B cell (primary cell): ENCODE results near the gene COL4A5. TPM values are rescaled to one million over a fixed set of nuclear protein-coding genes. Genes with fewer than 3 reads are reported as not detected.

ENCODE experiments used
- ATAC-seq: fragments of 200-7000 bp; cut with Tn5 transposase; one replicate; pipeline ENCODE4 v1.10.0; 2021; ENCODE audit warnings: low read depth, mild to moderate bottlenecking, moderate number of reproducible peaks, moderate library complexity
- CTCF ChIA-PET: fragments of 350-600 bp; sonication (Branson Sonifier 250); formaldehyde crosslinking; loops from one replicate; lab custom pipeline; 2021; ENCODE audit warnings: antibody characterized with exemption, inconsistent platforms; lab: Charles Lee
- POLR2A ChIA-PET: fragments of 350-600 bp; sonication (Branson Sonifier 250); formaldehyde crosslinking; loops from one replicate; lab custom pipeline; 2021; ENCODE audit warnings: antibody characterized with exemption; lab: Charles Lee
- DNase-seq: peaks from one replicate; pipeline ENCODE4 v3.0.0; 2013
- H2AFZ ChIP-seq: 2 replicates; pipeline ENCODE4 v1.6.1; 2012; ENCODE audit warnings: mild to moderate bottlenecking, low read depth, low read length; ENCODE audit not compliant: insufficient read depth, poor library complexity, severe bottlenecking
- H3K27ac ChIP-seq, 2 donors: 1 replicate in 1 of 2; 2 replicates in 1 of 2; pipeline ENCODE4 v1.5.1; 2012 to 2013; ENCODE audit warnings: low read length in 2 of 2, mild to moderate bottlenecking in 2 of 2, moderate library complexity in 1 of 2
- H3K27me3 ChIP-seq, 4 experiments: fragments of 200-600 bp in 1 of 4; sonication (generic) in 1 of 4; replicated peaks in 1 of 4; 1 replicate in 2 of 4; 2 replicates in 2 of 4; pipeline versions ENCODE4 v1.6.1 to v1.7.0; 2013 to 2016; ENCODE audit warnings: low read length in 3 of 4, mild to moderate bottlenecking in 2 of 4, mixed read lengths in 1 of 4, moderate library complexity in 1 of 4; ENCODE audit not compliant: insufficient read depth in 4 of 4, control insufficient read depth in 3 of 4; ENCODE audit errors: control extremely low read depth in 1 of 4
- H3K36me3 ChIP-seq, 2 experiments: replicated peaks in 1 of 2; 1 replicate in 1 of 2; 2 replicates in 1 of 2; pipeline versions ENCODE4 v1.6.1 to v1.7.1; 2013; ENCODE audit warnings: low read length in 1 of 2; ENCODE audit not compliant: insufficient read depth in 2 of 2, control insufficient read depth in 1 of 2; ENCODE audit errors: control extremely low read depth in 1 of 2, extremely low read depth in 1 of 2
- H3K4me1 ChIP-seq, 2 donors: fragments of 200-600 bp in 1 of 2; sonication (generic) in 1 of 2; 1 replicate in 1 of 2; 2 replicates in 1 of 2; pipeline versions ENCODE4 v1.5.1 to v1.6.1; 2013 to 2017; ENCODE audit warnings: low read length in 2 of 2; ENCODE audit not compliant: control insufficient read depth in 2 of 2, insufficient read depth in 2 of 2
- H3K4me2 ChIP-seq: replicated peaks from 2 replicates; pipeline ENCODE3; 2012; ENCODE audit warnings: mild to moderate bottlenecking, low read depth, low read length; ENCODE audit not compliant: poor library complexity, severe bottlenecking
- H3K4me3 ChIP-seq, 5 experiments: fragments of 200-600 bp in 1 of 5; sonication (generic) in 1 of 5; 1 replicate in 3 of 5; 2 replicates in 2 of 5; pipeline versions ENCODE4 v1.5.1 to v1.7.0; 2011 to 2016; ENCODE audit warnings: low read length in 4 of 5, mild to moderate bottlenecking in 4 of 5, low read depth in 2 of 5, control low read depth in 1 of 5, moderate library complexity in 1 of 5; ENCODE audit not compliant: insufficient read depth in 1 of 5; ENCODE audit errors: control extremely low read depth in 1 of 5, extremely low read depth in 1 of 5
- H3K79me2 ChIP-seq: fragments of 200-600 bp; sonication (generic); one replicate; pipeline ENCODE4 v1.6.0; 2016; ENCODE audit warnings: low read length; ENCODE audit not compliant: control insufficient read depth, insufficient read depth
- H3K9ac ChIP-seq: fragments of 200-600 bp; sonication (generic); 2 replicates; pipeline ENCODE4 v1.6.1; 2017; ENCODE audit warnings: mild to moderate bottlenecking, low read length, moderate library complexity
- H3K9me3 ChIP-seq, 3 donors: one replicate each; pipeline versions ENCODE4 v1.6.1 to v1.7.1; 2013; ENCODE audit warnings: low read length in 2 of 3; ENCODE audit not compliant: control insufficient read depth in 2 of 3, insufficient read depth in 1 of 3; ENCODE audit errors: control extremely low read depth in 1 of 3
- H4K20me1 ChIP-seq: 2 replicates; pipeline ENCODE4 v1.6.0; 2012; ENCODE audit warnings: mild to moderate bottlenecking, low read length; ENCODE audit not compliant: insufficient read depth, control insufficient read depth, poor library complexity, severe bottlenecking
- H3K27ac Mint-ChIP-seq: one replicate; pipeline ENCODE4 v1.8.0; 2021; ENCODE audit warnings: mixed read lengths
- H3K27me3 Mint-ChIP-seq: one replicate; pipeline ENCODE4 v1.8.0; 2021; ENCODE audit warnings: mixed read lengths
- H3K4me1 Mint-ChIP-seq: one replicate; pipeline ENCODE4 v1.8.0; 2021; ENCODE audit warnings: mixed read lengths
- H3K4me3 Mint-ChIP-seq: one replicate; pipeline ENCODE4 v1.8.0; 2021; ENCODE audit warnings: mixed read lengths
- H3K9me3 Mint-ChIP-seq: one replicate; pipeline ENCODE4 v1.8.0; 2022; ENCODE audit warnings: mixed read lengths; ENCODE audit not compliant: insufficient read depth
- EZH2 ChIP-seq: IDR thresholded peaks from 2 replicates; pipeline ENCODE4 v1.6.1; 2012; ENCODE audit warnings: borderline replicate concordance, low read depth, mild to moderate bottlenecking, moderate library complexity, low read length; ENCODE audit not compliant: insufficient read depth, poor library complexity, severe bottlenecking
- WGBS: methylation state at CpG from one replicate; pipeline ENCODE4 v1.1.5; 2013; ENCODE audit warnings: missing lambda C conversion rate; ENCODE audit not compliant: insufficient coverage; 5-methylcytosine and 5-hydroxymethylcytosine counted together
- intact Hi-C: fragments of 100-400 bp; cut with micrococcal nuclease; formaldehyde crosslinking; loops from one replicate; pipeline ENCODE4 v1.10.0; 2022
- polyA plus RNA-seq: library from polyadenylated mRNA; depleted of rRNA; stranded (reverse); fragments of >200 nt; gene quantifications from 2 replicates; pipeline ENCODE4 v1.2.3, GENCODE V29; 2012
- total RNA-seq, 2 donors: library from RNA; stranded (reverse); fragments of 120-200 nt in 1 of 2; gene quantifications; 1 replicate in 1 of 2; 2 replicates in 1 of 2; pipeline versions ENCODE4 v1.2.3 to v1.2.4, GENCODE V29; 2013 to 2022
- TF ChIP-seq, protein P1 (sequence below): fragments of 200-600 bp; IDR thresholded peaks from one replicate; pipeline ENCODE4 v1.8.0; 2022; ENCODE audit warnings: antibody characterized with exemption, mild to moderate bottlenecking

The COL4A5 gene
- total and polyA plus RNA-seq, 2 donors (not counting 1 experiment from before 2014, with no cell fraction given), result not detected

DNA sequence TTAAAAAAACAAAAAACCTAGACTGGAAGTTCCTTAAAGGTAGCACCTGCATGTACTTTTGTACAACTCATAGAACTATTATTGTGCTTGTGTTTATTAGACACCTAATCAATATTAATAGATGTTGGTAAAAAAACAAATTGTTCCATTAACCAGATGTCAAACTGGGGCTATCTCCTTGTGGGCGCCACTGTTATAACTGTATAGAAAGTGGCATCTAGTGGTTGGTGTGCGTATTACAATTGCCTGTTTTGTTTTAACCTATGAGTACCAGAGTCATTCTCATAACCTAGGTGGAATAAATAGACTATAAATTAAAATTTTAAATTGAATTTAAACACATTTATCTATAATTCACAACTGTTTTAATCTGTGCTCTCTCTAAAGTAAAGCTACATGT is 97.4 kb downstream of the COL4A5 start:
- Mint-ChIP-seq H3K9me3 (no peaks in the 10 kb centered on the region), H3K27me3 (no peaks in the 10 kb centered on the region), H3K4me1 (no peaks in the 10 kb centered on the region), H3K4me3 (no peak overlapping the region), H3K27ac (no peak overlapping the region)
- H3K27ac ChIP-seq, result no peak overlapping the region
- WGBS, result no CpG with 5 or more reads among the region's 2 CpGs
- ATAC-seq (no peak), DNase-seq (no peak)
- no peaks in the 10 kb centered on the region for H3K27me3 ChIP-seq
- no peaks in the 10 kb centered on the region for H3K4me1 ChIP-seq
- H3K9me3 ChIP-seq, result no peaks in the 10 kb centered on the region
- no peaks in the 10 kb centered on the region for H4K20me1 ChIP-seq
- no peak overlapping the region for H2AFZ ChIP-seq
- no peak overlapping the region for H3K9ac ChIP-seq
- H3K4me3 ChIP-seq, result no peak overlapping the region
- TF ChIP-seq, protein P1, sequence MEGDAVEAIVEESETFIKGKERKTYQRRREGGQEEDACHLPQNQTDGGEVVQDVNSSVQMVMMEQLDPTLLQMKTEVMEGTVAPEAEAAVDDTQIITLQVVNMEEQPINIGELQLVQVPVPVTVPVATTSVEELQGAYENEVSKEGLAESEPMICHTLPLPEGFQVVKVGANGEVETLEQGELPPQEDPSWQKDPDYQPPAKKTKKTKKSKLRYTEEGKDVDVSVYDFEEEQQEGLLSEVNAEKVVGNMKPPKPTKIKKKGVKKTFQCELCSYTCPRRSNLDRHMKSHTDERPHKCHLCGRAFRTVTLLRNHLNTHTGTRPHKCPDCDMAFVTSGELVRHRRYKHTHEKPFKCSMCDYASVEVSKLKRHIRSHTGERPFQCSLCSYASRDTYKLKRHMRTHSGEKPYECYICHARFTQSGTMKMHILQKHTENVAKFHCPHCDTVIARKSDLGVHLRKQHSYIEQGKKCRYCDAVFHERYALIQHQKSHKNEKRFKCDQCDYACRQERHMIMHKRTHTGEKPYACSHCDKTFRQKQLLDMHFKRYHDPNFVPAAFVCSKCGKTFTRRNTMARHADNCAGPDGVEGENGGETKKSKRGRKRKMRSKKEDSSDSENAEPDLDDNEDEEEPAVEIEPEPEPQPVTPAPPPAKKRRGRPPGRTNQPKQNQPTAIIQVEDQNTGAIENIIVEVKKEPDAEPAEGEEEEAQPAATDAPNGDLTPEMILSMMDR, result no peak
- TF ChIP-seq EZH2, result no peak
- H3K36me3 ChIP-seq, result no peaks in the 10 kb centered on the region
- intact Hi-C loops, result no loop called here
- ChIA-PET POLR2A (no interaction called here), CTCF (no interaction called here)
- no peaks in the 10 kb centered on the region for H3K79me2 ChIP-seq
- no peak overlapping the region for H3K4me2 ChIP-seq

DNA sequence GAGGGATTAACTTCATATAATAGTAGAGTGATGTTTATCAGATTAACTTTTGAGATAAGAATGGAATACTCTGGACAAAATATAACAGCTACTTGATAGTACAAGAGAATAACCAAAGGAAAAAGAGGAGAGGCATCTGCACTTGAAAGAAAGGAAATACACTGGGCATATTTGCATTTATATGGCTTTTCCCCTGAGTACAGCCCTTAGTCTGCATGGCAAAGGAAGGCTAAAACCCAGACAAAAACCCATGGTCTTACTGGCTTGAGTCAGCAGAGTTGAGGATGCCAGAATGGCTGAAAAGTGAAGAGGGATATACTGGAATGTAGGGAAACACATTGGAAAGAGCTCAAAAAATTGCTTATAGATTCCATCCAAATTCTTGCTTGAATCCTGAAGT is 101.6 kb downstream of the COL4A5 start:
- no peak for TF ChIP-seq EZH2
- no peak for DNase-seq
- H3K4me1 ChIP-seq, result no peaks in the 10 kb centered on the region
- H3K9me3 ChIP-seq, result no peaks in the 10 kb centered on the region
- H3K27ac ChIP-seq, result no peak overlapping the region
- H2AFZ ChIP-seq, result no peak overlapping the region
- H4K20me1 ChIP-seq, result no peaks in the 10 kb centered on the region
- no peaks in the 10 kb centered on the region for H3K27me3 ChIP-seq
- no peaks in the 10 kb centered on the region for H3K36me3 ChIP-seq
- CTCF ChIA-PET, result no interaction called here
- no peak overlapping the region for H3K4me3 ChIP-seq
- H3K4me1 Mint-ChIP-seq, result no peaks in the 10 kb centered on the region
- no peaks in the 10 kb centered on the region for H3K79me2 ChIP-seq
- no peak for ATAC-seq
- no peak overlapping the region for H3K9ac ChIP-seq
- H3K27ac Mint-ChIP-seq, result no peak overlapping the region
- no peak overlapping the region for H3K4me3 Mint-ChIP-seq
- no peaks in the 10 kb centered on the region for H3K27me3 Mint-ChIP-seq
- intact Hi-C loops, result no loop called here
- no peak overlapping the region for H3K4me2 ChIP-seq
- POLR2A ChIA-PET, result no interaction called here
- no peaks in the 10 kb centered on the region for H3K9me3 Mint-ChIP-seq
